ENCODE data around the gene TNS1. TPM values are rescaled to one million over a fixed set of nuclear protein-coding genes. Genes with fewer than 3 reads are reported as not detected.

Gene TNS1
- total RNA-seq, 1 donor from 2014 or later: 1,334 TPM

GRCh38 chr2:217908544-217908943 lies 94.3 kb downstream of the TNS1 start:
- Histone ChIP-seq H3K4me1 (peaks cover 60 to 100% of the 10 kb centered on the region in 2 donors), H3K4me3 (peak overlapping the region in 1 of 2 donors; percentile 14), H3K27me3 (no peaks in the 10 kb centered on the region), H3K36me3 (peaks cover 12 to 40% of the 10 kb centered on the region in 2 donors), H3K27ac (peak overlapping the region; percentile 98 to 100), H3K9me3 (no peaks in the 10 kb centered on the region)
- no peak for DNase-seq (ENCODE audit: low spot score in 2 of 2)
- intact Hi-C loops (cut with DNase I): no loop called here
- TF ChIP-seq CTCF (IDR thresholded peaks at IDR 0.05): no peak

- intact Hi-C loops (cut with DNase I): no loop called here
- no peak for TF ChIP-seq CTCF (IDR thresholded peaks at IDR 0.05)
- Histone ChIP-seq H3K27ac (peak overlapping the region; percentile 98 to 100), H3K27me3 (no peaks in the 10 kb centered on the region), H3K9me3 (no peaks in the 10 kb centered on the region), H3K4me3 (no peak overlapping the region), H3K4me1 (peaks cover 56 to 100% of the 10 kb centered on the region in 2 donors), H3K36me3 (peaks cover 12 to 44% of the 10 kb centered on the region in 2 donors)
- no peak for DNase-seq (ENCODE audit: low spot score in 2 of 2)
These were observed 95.5 kb downstream of the TNS1 start for GRCh38 chr2:217907266-217907665.

GRCh38 chr2:217906798-217907197 lies 96.0 kb downstream of the TNS1 start:
- Histone ChIP-seq H3K9me3 (no peaks in the 10 kb centered on the region), H3K4me3 (peak overlapping the region in 1 of 2 donors; percentile 7), H3K27me3 (no peaks in the 10 kb centered on the region), H3K27ac (peak overlapping the region; percentile 98 to 100), H3K4me1 (peaks cover 52 to 100% of the 10 kb centered on the region in 2 donors), H3K36me3 (peaks cover 12 to 42% of the 10 kb centered on the region in 2 donors)
- TF ChIP-seq CTCF (IDR thresholded peaks at IDR 0.05): no peak
- DNase-seq (ENCODE audit: low spot score in 2 of 2): peak in 1 of 2 donors; percentile 88
- intact Hi-C loops (cut with DNase I): no loop called here

GRCh38 chr2:217905896-217906295 lies 96.9 kb downstream of the TNS1 start:
- peaks cover 20 to 41% of the 10 kb centered on the region in 2 donors for H3K36me3 ChIP-seq
- no peaks in the 10 kb centered on the region for H3K9me3 ChIP-seq
- H3K4me1 ChIP-seq: peaks cover 48 to 100% of the 10 kb centered on the region in 2 donors
- intact Hi-C loops (cut with DNase I): no loop called here
- H3K27ac ChIP-seq: peak overlapping the region; percentile 98 to 100
- no peaks in the 10 kb centered on the region for H3K27me3 ChIP-seq
- H3K4me3 ChIP-seq: peak overlapping the region in 1 of 2 donors; percentile 7
- DNase-seq (ENCODE audit: low spot score in 2 of 2): no peak
- TF ChIP-seq CTCF (IDR thresholded peaks at IDR 0.05): no peak

- Histone ChIP-seq H3K4me1 (peaks cover 44 to 99% of the 10 kb centered on the region in 2 donors), H3K27ac (peak overlapping the region; percentile 98 to 100), H3K9me3 (no peaks in the 10 kb centered on the region), H3K36me3 (peaks cover 22 to 45% of the 10 kb centered on the region in 2 donors), H3K27me3 (no peaks in the 10 kb centered on the region), H3K4me3 (peak overlapping the region in 1 of 2 donors; percentile 7)
- TF ChIP-seq CTCF (IDR thresholded peaks at IDR 0.05): no peak
- peak in 1 of 2 donors; percentile 83 for DNase-seq (ENCODE audit: low spot score in 2 of 2)
- intact Hi-C loops (cut with DNase I): no loop called here
These were observed 97.4 kb downstream of the TNS1 start for GRCh38 chr2:217905395-217905794.

- H3K36me3 ChIP-seq: peaks cover 22 to 53% of the 10 kb centered on the region in 2 donors
- no peak for DNase-seq (ENCODE audit: low spot score in 2 of 2)
- intact Hi-C loops (cut with DNase I): no loop called here
- peak overlapping the region; percentile 98 to 100 for H3K27ac ChIP-seq
- H3K9me3 ChIP-seq: no peaks in the 10 kb centered on the region
- TF ChIP-seq CTCF (IDR thresholded peaks at IDR 0.05): no peak
- H3K27me3 ChIP-seq: no peaks in the 10 kb centered on the region
- H3K4me3 ChIP-seq: peak overlapping the region in 1 of 2 donors; percentile 48
- peaks cover 38 to 96% of the 10 kb centered on the region in 2 donors for H3K4me1 ChIP-seq
These were observed 98.2 kb downstream of the TNS1 start for GRCh38 chr2:217904614-217904965.

Data from ascending aorta (tissue), 2 donors.